HG02885 (cell line): ENCODE data around the gene MTMR2.

ENCODE experiments used
- ATAC-seq: cut with Tn5 transposase; IDR thresholded peaks from one replicate; pipeline ENCODE4 v1.9.1; 2021; ENCODE audit warnings: mild to moderate bottlenecking; ENCODE audit not compliant: unreplicated experiment, poor library complexity

The MTMR2 gene

GRCh38 chr11:95789506-95790122 is 134.3 kb downstream of the MTMR2 start, which contains the start of gene FAM76B:
TSS of gene FAM76B (minus strand) at chr11:95789782. CDS start at chr11:95789478, 304 bp downstream.
- ATAC-seq: peak; percentile 70

- no peak for ATAC-seq
These were observed 134.9 kb downstream of the MTMR2 start for GRCh38 chr11:95788921-95789505.
